AG09309 (cell line): ENCODE data around the gene NARS2.

Experiments
- DNase-seq: peaks from one replicate; pipeline ENCODE4 v3.0.0-alpha.2; 2010; ENCODE audit warnings: low read depth
- H3K4me3 ChIP-seq: 2 replicates; pipeline ENCODE4 v1.5.1; 2011; ENCODE audit warnings: mild to moderate bottlenecking, low read depth, low read length, moderate library complexity; ENCODE audit not compliant: control insufficient read depth
- TF ChIP-seq, protein P1 (sequence below): IDR thresholded peaks from 2 replicates; pipeline ENCODE4 v1.5.1; 2011; ENCODE audit warnings: mild to moderate bottlenecking, low read depth, low read length, inconsistent platforms; ENCODE audit not compliant: insufficient read depth, control insufficient read depth; ENCODE audit errors: missing control alignments

The NARS2 gene

DNA sequence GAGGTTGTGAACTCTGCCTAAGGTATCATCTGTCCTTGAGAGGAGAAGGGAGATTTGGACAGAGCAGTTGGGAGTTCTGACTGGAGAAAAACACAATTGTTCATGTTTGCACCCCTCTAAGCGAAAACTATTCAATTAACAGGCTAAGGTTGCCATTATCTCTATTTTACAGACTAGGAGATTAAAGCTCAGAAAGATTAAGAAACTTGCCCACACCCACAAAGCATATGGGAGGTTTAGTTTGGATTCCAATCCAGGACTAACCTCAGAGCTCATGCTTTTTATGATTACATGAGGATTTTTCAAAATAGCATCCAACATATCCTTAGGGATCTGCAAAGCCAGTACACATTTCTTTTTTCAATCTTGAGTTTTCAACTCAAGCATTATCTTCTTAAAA is 179.1 kb downstream of the NARS2 start:
- TF ChIP-seq, protein P1, sequence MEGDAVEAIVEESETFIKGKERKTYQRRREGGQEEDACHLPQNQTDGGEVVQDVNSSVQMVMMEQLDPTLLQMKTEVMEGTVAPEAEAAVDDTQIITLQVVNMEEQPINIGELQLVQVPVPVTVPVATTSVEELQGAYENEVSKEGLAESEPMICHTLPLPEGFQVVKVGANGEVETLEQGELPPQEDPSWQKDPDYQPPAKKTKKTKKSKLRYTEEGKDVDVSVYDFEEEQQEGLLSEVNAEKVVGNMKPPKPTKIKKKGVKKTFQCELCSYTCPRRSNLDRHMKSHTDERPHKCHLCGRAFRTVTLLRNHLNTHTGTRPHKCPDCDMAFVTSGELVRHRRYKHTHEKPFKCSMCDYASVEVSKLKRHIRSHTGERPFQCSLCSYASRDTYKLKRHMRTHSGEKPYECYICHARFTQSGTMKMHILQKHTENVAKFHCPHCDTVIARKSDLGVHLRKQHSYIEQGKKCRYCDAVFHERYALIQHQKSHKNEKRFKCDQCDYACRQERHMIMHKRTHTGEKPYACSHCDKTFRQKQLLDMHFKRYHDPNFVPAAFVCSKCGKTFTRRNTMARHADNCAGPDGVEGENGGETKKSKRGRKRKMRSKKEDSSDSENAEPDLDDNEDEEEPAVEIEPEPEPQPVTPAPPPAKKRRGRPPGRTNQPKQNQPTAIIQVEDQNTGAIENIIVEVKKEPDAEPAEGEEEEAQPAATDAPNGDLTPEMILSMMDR, result no peak
- no peak for DNase-seq
- H3K4me3 ChIP-seq, result no peak overlapping the region

DNA sequence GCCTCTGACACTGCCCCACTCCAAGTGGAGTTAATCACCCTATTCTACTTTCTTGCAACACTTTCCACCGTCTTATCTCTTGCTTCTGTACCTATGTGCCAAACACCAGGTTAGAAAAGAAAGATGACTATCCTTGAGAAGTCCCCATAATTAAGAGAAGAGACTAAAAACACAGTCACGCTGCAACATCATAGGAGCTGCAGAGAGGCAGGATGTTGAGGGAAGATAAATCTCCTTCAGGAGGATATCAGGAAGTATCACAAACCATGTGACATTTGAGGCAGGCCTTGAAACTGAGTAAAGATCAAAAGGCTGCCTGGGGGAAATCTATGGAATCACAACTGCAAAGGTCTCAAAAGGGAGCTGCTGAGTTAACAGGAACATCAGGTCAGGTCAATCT is 181.8 kb downstream of the NARS2 start:
- TF ChIP-seq, protein P1, result no peak
- no peak overlapping the region for H3K4me3 ChIP-seq
- DNase-seq, result no peak

DNA sequence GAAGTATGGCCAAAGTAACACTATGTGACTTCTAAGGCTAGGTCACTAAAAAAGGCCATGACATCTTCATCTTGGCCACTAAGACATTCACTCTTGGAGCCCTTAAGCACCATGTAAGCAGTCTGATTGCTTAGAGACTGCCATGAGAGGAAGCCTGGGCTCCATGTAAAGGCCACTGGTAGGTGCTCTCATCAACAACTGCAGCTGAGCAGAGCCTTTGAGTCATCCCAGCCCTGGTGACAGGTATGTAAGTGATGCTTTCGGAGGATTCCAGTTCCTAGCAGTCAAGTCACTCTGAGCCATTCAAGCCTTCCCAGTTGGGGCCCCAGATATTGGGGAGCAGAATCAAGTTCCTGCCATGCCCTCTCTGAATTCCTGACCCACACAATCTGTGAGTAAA is 183.2 kb downstream of the NARS2 start:
- no peak for DNase-seq
- TF ChIP-seq, protein P1, result no peak

DNA sequence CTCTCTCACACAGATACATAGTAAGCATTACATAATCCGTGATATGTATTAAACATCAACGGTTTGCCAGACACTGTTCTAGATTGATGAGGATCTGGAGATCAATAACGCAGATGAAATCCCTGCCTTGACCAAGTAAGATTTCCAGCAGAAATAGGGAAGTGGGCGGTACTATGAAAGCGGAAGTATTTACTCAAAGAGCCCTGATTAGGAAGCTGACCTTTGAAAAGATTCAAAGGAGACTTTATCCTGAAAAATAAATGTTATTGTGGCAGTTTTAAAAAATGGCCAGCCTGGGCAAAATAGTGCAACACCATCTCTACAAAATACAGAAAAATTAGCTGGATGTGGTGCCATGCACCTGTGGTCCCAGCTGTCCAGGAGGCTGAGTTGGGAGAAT is 183.9 kb downstream of the NARS2 start:
- no peak for DNase-seq
- TF ChIP-seq, protein P1, result no peak
- H3K4me3 ChIP-seq, result no peak overlapping the region

More for the DNA sequence above, 183.2 kb downstream of the NARS2 start:
- H3K4me3 ChIP-seq, result no peak overlapping the region

DNA sequence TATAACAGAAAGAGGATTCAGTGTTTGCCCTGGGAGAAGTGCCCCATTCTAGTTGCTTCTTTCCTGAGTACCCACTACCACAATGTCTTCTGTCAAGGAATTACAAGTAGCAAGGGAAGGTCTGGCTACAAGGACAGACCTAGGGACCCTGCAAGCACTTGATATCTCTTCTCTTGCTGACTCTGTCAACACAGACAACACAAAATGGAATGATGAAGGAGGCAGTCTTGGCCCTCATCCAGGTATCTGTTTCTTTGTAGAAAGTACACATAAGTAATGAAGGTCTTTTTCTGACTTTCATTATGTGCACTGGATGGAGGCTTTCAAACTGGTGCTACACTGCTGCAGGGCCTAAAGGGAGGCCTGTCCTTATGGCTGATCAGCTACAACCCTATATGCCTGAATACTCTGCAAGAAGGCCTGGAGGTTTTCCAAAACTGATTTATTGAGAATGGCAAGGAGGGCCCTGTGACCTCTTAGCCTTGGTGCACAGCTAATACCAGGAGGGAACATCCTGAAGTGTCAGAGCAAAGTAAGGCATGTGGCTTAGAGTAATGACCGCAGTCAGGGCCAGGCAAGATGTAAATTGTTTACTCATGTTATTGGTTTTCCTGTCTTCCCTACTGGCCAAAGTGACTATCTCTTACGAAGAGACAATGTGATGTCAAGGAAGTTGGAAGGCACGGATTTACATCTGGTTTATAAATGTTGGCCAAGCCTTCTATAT is 188.3 kb downstream of the NARS2 start:
- DNase-seq, result no peak
- TF ChIP-seq, protein P1, result no peak
- no peak overlapping the region for H3K4me3 ChIP-seq
